BJ (cell line): ENCODE data around the gene TMEM89. TPM values are rescaled to one million over a fixed set of nuclear protein-coding genes. Genes with fewer than 3 reads are reported as not detected.

ENCODE experiments used
- CTCF ChIA-PET: fragments of 350-600 bp; formaldehyde crosslinking; extraction: SDS; loops from one replicate; lab custom pipeline; 2021; ENCODE audit warnings: antibody characterized with exemption, inconsistent platforms; lab: Yijun Ruan, JAX
- POLR2A ChIA-PET: fragments of 300-600 bp; sonication (Branson Sonifier 250); formaldehyde crosslinking; extraction: SDS; loops from one replicate; lab custom pipeline; 2021; ENCODE audit warnings: antibody characterized with exemption; lab: Charles Lee
- DNase-seq: peaks from one replicate; pipeline ENCODE4 v3.0.0-alpha.2; 2011; ENCODE audit warnings: low read depth
- H3K27me3 ChIP-seq: 2 replicates; pipeline ENCODE4 v1.6.0; 2011; ENCODE audit warnings: low read length; ENCODE audit not compliant: control insufficient read depth, insufficient read depth
- H3K36me3 ChIP-seq: 2 replicates; pipeline ENCODE4 v1.5.1; 2011; ENCODE audit warnings: low read length; ENCODE audit not compliant: control insufficient read depth, insufficient read depth
- H3K4me3 ChIP-seq: 2 replicates; pipeline ENCODE4 v1.5.1; 2011; ENCODE audit warnings: low read depth, mild to moderate bottlenecking, control low read depth, low read length
- CTCF ChIP-seq: IDR thresholded peaks from 2 replicates; pipeline ENCODE4 v1.5.1; 2011; ENCODE audit warnings: low read depth, mild to moderate bottlenecking, control low read depth, inconsistent platforms, low read length, moderate library complexity; ENCODE audit not compliant: insufficient read depth
- polyA plus RNA-seq: library from polyadenylated mRNA; depleted of rRNA; stranded (reverse); fragments of >200 nt; gene quantifications from 2 replicates; pipeline ENCODE4 v1.2.3, GENCODE V29; 2011

TMEM89 gene
- polyA plus RNA-seq, 1 experiment = not detected

DNA sequence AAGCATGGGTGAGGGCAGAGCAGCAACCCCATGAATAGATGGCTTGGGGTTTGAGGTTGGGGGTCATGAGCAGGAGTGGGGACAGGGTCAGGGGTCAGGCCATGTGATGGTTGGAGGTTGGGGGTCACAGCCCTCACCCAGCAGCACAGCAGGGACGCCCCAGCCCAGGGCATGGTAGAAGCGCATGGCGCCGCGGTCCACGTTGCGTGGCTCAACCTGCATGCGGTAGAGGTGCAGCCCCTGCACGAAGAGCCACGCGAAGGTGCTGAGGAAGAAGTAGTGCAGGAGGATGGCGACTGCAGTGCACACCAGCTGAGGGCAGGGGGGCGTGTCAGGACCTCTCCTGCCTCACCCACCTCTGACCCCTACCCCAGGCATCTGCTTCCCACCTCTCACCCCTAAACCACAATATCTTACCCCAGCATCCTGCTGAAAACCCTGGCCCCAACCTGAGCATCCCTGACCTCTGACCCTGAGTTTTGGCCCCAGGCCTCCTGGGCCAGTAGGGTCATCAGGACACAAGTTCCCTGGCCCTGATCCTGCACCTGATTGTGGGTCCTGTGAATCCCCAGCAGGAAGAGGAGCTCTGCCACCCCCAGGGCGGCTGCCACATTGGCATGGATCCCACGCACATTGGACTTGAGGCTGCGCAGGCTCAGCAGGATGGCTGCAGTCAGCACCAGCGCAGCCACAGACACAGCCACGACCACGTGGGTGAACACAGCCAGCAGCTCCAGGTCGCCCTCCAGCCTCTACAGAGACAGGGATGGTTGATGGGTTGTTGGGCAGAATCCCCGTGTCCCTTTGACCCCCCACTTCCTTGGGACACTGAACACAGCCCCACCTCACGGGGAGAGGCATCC lies 23.6 kb upstream of the TMEM89 start:
- POLR2A ChIA-PET = no interaction called here
- H3K27me3 ChIP-seq = no peaks in the 10 kb centered on the region
- TF ChIP-seq CTCF = no peak
- peaks cover 1% of the 10 kb centered on the region; the same call in 1 of the 2 replicates for H3K36me3 ChIP-seq
- CTCF ChIA-PET = interaction anchor here (0.6 to 1.6 kb wide), 3 partner anchors 10 to 116 kb away, joined by 3 to 4 read pairs (median 4); partner anchors contain the start of gene SLC26A6
- no peak for DNase-seq
- no peak overlapping the region for H3K4me3 ChIP-seq

- POLR2A ChIA-PET = no interaction called here
- no peak for TF ChIP-seq CTCF
- CTCF ChIA-PET = no interaction called here
- no peak for DNase-seq
- Histone ChIP-seq H3K36me3 (peaks cover 1% of the 10 kb centered on the region; the same call in 1 of the 2 replicates), H3K27me3 (no peaks in the 10 kb centered on the region), H3K4me3 (no peak overlapping the region)
Measured at GRCh38 chr3:48642605-48643004, 21.0 kb upstream of the TMEM89 start.

- ChIA-PET CTCF (interaction anchor here (1.8 kb wide), 1 partner anchor 16 kb away, joined by 4 read pairs; no protein-coding TSS in a partner anchor), POLR2A (no interaction called here)
- no peak for DNase-seq
- peaks cover 1% of the 10 kb centered on the region; the same call in 1 of the 2 replicates for H3K36me3 ChIP-seq
- H3K27me3 ChIP-seq = no peaks in the 10 kb centered on the region
- H3K4me3 ChIP-seq = no peak overlapping the region
- TF ChIP-seq CTCF = no peak
Measured at GRCh38 chr3:48641396-48641795, 19.8 kb upstream of the TMEM89 start.

DNA sequence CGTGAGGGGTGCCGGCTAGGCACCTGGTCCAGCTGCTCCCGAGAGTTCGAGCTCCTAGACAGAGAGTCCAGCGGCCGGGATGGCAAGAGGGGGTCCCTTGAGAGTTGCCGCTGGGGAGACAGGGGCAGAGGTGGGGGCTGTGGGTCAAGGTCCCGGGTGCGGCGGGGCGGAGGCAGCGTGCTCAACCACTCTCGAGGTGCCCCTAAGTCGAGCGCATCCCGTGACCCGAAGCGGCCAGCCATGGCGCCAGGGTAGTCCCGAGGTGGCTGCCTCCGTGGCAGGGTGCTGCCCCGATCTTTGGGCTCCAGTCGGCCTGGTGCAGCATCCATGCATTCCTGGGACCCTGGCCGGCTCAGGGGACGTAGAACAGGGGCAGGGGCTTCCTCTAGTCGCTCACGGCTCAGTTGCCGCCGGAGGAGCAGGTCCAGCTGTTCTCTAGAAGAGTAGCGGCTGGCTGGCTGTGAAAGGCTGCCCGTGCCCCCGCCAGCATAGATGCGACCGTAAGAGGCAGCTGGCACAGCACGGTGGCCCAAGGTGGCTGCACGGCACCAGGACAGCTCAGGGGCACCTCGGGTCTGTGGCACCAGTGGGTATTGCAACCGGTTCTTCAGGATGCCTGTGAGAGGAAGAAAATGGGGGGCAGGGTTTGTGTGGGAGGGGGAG lies 18.5 kb upstream of the TMEM89 start:
- ChIA-PET CTCF (interaction anchor here (1.1 to 1.8 kb wide), 2 partner anchors 14 to 17 kb away, joined by 3 to 4 read pairs; no protein-coding TSS in a partner anchor), POLR2A (no interaction called here)
- Histone ChIP-seq H3K27me3 (no peaks in the 10 kb centered on the region), H3K4me3 (no peak overlapping the region), H3K36me3 (peaks cover 1% of the 10 kb centered on the region; the same call in 1 of the 2 replicates)
- no peak for TF ChIP-seq CTCF
- DNase-seq = no peak

DNA sequence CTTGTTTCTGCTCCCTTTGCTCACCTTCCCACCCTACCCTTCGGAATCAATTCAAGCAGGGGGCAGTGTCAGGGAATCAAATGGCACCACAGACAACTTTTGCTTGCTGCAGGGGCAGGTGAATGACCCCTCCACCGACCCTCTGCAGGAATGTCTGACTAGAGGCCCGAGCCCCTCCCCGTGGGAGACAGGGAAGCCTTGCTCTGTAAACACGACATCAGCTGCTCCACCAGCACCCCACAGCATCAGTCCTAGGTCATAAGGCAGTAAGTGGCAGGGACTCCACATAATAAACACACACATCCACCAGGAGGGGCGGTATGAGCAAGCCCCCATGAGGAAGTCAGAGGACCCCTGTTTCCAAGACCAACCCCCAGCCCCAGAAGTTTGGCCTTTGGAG lies 15.7 kb upstream of the TMEM89 start:
- no peak for DNase-seq
- CTCF ChIA-PET = no interaction called here
- peaks cover 7% of the 10 kb centered on the region for H3K36me3 ChIP-seq
- TF ChIP-seq CTCF = no peak
- H3K27me3 ChIP-seq = no peaks in the 10 kb centered on the region
- POLR2A ChIA-PET = no interaction called here
- no peak overlapping the region for H3K4me3 ChIP-seq
